HT1080 (cell line): Measurements from ENCODE around the gene COL5A3. TPM values are rescaled to one million over a fixed set of nuclear protein-coding genes. Genes with fewer than 3 reads are reported as not detected.

ENCODE experiments used
- DNase-seq: peaks from one replicate; pipeline ENCODE4 v3.0.0-alpha.2; 2015; ENCODE audit warnings: low read depth
- total RNA-seq: library from RNA; depleted of rRNA; stranded (reverse); fragments of >200 nt; shearing (Covaris generic); gene quantifications from 2 replicates; pipeline ENCODE4 v1.2.3, GENCODE V29; 2014

COL5A3 gene
- total RNA-seq, 1 experiment from 2014 or later, result not detected

DNA sequence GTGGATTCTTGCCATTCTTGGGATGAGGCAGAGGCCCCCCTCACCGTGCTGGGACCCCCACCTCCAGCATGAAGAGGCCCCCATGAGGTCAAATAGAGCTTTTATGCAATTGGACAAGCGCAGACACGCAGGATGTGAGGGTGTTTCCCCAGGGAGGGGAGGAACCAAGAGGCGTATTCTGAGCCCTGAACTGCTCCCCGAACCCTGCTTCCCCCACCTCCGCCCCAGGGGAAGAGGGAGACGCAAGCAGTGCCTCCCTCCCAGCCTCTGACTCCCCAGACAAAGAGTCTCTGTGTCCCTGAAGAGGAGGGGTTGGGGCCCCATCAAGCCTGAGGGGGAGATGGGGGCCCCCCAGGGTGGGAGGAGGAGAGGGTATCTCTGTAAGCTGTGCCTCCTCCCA is 1.7 kb upstream of the COL5A3 start:
- no peak for DNase-seq

DNA sequence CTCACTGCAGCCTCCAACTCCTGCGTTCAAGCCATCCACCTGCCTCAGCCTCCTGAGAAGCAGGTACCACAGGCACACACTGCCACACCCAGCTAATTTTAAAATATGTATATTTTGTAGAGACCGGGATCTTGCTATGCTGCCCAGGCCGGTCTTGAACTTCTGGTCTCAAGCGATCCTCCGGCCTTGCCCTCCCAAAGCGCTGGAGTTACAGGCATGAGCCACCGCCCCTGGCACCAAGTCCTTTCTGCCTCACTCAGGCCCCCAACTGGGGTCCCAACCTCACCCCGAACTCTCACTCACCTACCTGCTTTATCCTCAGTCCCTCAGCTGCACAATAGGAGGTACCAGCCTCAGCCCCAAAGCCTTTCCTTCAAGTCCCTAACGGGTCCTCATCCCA is 635 bp upstream of the COL5A3 start:
- DNase-seq, result no peak

GRCh38 chr19:10009714-10010224 is 535 bp downstream of the COL5A3 start:
- no peak for DNase-seq

GRCh38 chr19:10008184-10008765 is 2.0 kb downstream of the COL5A3 start:
- no peak for DNase-seq

- no peak for DNase-seq
Observed at GRCh38 chr19:10007371-10008183, 2.7 kb downstream of the COL5A3 start.

DNA sequence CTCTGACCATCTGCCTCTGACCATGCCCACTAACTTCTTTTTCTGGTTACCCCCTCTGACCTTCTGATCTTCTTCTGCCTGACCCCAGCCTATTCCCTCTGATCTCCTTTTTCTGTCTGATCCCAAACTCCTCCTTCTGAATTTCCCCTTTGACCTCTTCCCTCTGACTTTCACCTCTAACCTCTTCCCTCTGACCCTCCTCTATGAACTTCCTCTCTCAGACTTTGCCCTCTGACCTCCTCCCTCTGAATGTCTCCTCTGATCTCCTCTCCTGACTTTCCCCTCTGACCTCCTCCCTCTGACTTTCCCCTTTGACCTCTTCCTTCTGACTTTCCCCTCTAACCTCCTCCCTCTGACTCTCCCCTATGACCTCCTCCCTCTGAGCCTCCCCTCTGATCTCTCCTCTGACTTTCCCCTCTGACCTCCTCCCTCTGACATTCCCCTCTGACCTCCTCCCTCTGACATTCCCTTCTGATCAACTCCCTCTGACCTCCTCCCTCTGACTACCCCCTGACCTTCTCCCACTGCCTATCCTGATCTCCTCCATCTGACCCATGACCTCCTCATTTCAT is 3.5 kb downstream of the COL5A3 start:
- DNase-seq, result no peak

- DNase-seq, result no peak
Observed at GRCh38 chr19:10006335-10006708, 4.0 kb downstream of the COL5A3 start.

DNA sequence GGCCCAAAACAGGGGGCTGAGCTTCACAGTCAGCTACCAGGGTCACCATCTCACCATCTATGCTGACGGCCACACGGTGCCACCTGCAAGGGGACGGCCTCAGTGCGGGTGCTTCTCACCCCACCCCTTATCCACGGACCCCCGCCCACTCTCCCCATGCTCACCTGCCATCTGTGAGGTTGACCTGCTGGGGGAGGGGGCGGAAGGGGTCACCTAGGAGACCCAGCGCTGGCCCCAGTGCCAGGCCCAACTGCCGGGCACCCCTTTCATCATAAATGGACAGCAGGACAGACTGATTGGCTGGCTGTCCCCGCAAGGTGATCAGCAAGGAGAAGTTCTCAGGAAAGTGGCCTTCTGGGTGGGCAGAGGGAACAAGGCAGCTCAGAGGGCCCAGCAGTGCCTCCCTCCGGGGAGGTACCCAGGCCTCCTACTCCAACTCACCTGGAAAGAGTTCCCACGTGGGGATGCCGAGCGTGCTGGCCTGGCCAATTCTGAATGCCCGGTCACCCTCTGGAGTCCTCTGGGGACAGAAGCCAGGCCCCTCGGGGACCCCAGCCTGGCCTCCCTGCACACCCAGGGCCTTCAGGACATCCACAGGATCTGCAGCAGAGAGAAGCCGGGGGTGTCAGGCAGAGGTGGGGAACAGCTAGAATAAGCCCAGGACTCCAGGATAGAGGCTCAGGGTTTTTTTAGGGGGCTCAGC is 4.5 kb downstream of the COL5A3 start:
- no peak for DNase-seq

DNA sequence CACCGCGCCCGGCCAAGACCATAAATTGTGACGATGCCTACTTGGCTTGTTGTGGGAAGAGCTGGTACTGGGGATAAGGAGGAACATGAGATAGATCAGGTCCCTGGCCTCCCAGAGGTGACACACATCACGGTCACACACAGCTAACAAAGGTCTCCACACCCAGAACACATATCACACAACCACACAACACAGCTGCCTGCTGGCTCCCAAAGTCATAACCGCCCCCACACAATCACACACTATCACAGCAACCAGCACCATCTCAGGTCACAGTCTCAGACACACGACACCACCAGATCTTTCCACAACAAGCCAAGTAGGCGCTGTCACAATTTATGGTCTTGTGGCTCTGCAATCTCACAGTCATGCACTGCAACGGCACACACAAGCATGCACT is 5.7 kb downstream of the COL5A3 start:
- no peak for DNase-seq

DNA sequence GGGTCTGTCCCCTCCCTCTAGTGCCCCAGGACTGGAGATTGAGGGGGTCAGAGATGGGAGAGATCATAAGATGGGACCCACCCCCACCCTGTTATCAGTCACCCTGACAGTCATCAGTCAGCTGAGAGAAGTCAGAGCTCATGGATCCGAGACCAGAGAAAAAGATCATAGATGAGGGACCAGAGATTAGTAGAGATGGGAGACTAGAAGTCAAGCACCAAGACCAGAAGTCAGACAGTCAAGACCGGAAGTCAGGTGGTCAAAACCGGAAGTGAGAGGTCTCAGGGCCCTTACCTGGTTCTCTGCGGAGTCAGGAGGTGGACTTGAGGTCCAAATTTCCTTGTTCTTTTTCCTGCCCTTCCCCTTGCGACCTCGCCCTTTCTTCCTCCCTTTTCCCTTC is 7.0 kb downstream of the COL5A3 start:
- no peak for DNase-seq

DNA sequence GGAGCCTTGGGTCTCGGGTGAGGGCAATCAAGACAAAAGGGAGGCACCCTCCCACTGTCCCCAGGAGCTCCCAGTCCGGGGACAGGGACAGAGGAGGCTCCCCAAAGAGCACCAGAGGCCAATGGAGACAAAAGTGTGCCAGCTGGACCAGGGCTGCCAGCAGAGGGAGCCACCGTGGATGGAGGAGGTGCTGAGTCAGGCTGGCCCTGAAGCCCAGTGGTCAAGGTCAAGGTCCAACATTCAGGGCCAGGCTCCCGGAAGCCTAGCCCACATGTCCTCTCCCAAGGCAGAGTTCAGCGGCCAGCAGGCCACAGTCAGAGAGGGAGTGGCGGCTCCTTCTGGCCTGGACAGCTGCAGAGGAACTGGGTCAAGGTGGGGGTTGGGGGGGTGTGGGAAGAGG is 8.4 kb downstream of the COL5A3 start:
- no peak for DNase-seq

- peak; percentile 51 for DNase-seq
Observed at GRCh38 chr19:10000171-10000826, 10.0 kb downstream of the COL5A3 start.

GRCh38 chr19:9996541-9996940 is 13.8 kb downstream of the COL5A3 start:
- DNase-seq, result no peak

DNA sequence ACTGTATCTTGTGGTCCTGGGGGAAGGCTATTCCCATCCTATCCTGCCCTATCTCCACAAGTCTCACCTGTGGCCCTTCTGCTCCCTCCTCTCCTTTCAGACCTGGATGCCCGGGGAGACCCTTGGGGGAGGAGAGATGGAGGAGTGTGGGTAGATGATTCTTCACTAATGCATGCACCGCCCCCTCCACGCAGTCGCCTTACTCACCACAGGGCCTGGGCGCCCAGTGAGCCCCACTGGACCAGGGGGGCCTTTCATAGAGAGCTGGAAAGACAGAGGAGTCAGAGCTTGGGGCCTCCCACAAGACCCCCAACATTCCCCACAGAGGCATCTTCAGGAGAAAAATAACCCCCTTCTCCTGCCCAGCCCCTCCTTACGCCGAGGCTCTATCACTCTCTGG is 14.3 kb downstream of the COL5A3 start:
- DNase-seq, result no peak

DNA sequence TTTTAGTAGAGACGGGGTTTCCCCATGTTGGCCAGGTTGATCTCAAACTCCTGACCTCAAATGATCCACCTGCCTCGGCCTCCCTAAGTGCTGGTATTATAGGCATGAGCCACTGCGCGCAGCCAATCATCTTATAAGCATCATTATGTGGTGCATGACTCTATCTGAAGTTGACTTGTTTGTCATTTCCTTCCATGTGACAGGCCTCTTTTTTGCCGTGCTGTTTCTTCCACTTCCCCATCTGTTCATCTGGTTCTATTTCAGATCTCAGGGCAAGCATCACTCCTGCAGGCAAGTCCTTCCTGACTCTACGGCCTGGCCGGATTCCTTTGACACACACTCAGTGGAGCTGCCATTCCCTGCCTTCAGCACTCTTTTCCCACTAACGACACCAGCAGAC is 15.2 kb downstream of the COL5A3 start:
- no peak for DNase-seq

- no peak for DNase-seq
Observed at GRCh38 chr19:9991425-9992191, 18.7 kb downstream of the COL5A3 start.

- DNase-seq, result no peak
Observed at GRCh38 chr19:9989504-9989903, 20.8 kb downstream of the COL5A3 start.

- no peak for DNase-seq
Observed at GRCh38 chr19:9986787-9987281, 23.5 kb downstream of the COL5A3 start.

GRCh38 chr19:9981406-9982260 is 28.7 kb downstream of the COL5A3 start:
- DNase-seq, result no peak

GRCh38 chr19:9972103-9972502 is 38.2 kb downstream of the COL5A3 start:
- DNase-seq, result no peak
